ENCODE results near the gene CEACAM21.
A peak's percentile ranks its signal among the peaks of the same experiment; 100 is the strongest.

CEACAM21 gene

DNA sequence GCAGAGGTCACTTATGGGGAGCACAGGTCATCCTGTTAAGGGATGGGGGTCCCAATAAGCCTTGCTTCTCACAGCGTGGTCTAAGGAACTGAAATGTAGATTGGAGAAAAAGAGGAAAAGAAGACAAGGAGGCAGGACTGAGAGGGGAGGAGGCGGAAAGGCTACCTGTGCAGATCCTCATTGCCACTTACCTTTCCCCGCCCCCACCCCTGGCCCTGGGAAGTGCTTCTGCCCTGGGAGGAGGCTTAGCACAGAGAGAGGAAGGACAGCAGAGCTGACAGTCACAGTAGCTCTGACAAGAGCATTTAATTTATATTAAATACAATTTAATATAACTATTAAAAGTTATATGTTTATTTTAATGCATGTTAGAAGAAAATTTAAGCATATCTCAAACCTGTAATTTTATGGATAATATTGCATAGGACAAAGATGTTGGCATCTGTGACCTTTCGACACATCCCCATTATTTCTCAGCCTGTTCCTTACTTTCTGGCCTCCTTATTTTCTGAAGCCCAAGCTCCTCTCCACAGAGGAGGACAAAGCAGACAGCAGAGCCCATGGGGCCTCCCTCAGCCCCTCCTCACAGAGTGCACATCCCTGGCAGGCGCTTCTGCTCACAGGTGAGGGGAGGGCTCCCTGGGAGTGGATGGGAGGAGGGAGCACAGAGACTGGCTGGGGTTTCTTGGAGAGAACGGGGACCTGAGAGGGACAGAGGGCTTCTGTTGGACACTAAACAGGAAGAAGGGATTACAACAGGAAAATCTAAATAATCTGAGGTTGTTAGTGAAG is 23.4 kb downstream of the CEACAM21 start:
- no peak overlapping the region for H2AK5ac ChIP-seq (ENCODE audit: low read depth, low read length)
- no peak overlapping the region for H3K4me2 ChIP-seq (ENCODE audit: insufficient read depth, low read length, poor library complexity, severe bottlenecking)
- no peak overlapping the region for H3K4me3 ChIP-seq (ENCODE audit: low read length in 2 of 2)
- no peak overlapping the region for H2BK12ac ChIP-seq (ENCODE audit: low read length)
- WGBS, 2 donors (ENCODE audit: extremely low coverage in 2 of 2, insufficient read length in 2 of 2, insufficient replicate concordance in 1 of 2): no CpG with 5 or more reads among the region's 6 CpGs
- no peak overlapping the region for H4K91ac ChIP-seq (ENCODE audit: low read depth, low read length, poor library complexity)
- no peaks in the 10 kb centered on the region for H3K4me1 ChIP-seq (ENCODE audit: control insufficient read depth in 2 of 2, insufficient read depth in 1 of 2, low read depth in 1 of 2, low read length in 2 of 2)
- no peak overlapping the region for H4K8ac ChIP-seq (ENCODE audit: low read depth, low read length)
- peaks cover 2 to 34% (median 3%) of the 10 kb centered on the region in 3 experiments for H3K27me3 ChIP-seq (ENCODE audit: control insufficient read depth in 3 of 3, insufficient read depth in 3 of 3, low read depth in 1 of 3, low read length in 3 of 3)
- no peaks in the 10 kb centered on the region for H3K79me1 ChIP-seq (ENCODE audit: low read depth, low read length)
- H2AFZ ChIP-seq (ENCODE audit: low read length): no peak overlapping the region
- no peak overlapping the region for H3K14ac ChIP-seq (ENCODE audit: low read length)
- no peaks in the 10 kb centered on the region for H3K36me3 ChIP-seq (replicated peaks in 1 of 2; ENCODE audit: control insufficient read depth in 2 of 2, insufficient read depth in 2 of 2, low read length in 2 of 2)
- no peak overlapping the region for H3K18ac ChIP-seq (ENCODE audit: low read length)
- peaks cover 0 to 5% of the 10 kb centered on the region in 2 donors for H3K9me3 ChIP-seq (replicated peaks in 1 of 2; ENCODE audit: control insufficient read depth in 2 of 2, insufficient read depth in 1 of 2, low read depth in 1 of 2, low read length in 2 of 2)
- H2BK120ac ChIP-seq (ENCODE audit: low read depth, low read length): no peak overlapping the region
- H3K27ac ChIP-seq (replicated peaks; ENCODE audit: low read length): no peak overlapping the region
- H3K4ac ChIP-seq (ENCODE audit: low read length): no peak overlapping the region
- no peak overlapping the region for H2BK15ac ChIP-seq (ENCODE audit: low read length)
- no peak for DNase-seq (ENCODE audit: low spot score)
- no peak overlapping the region for H3K9ac ChIP-seq (ENCODE audit: low read depth, low read length, poor library complexity)
- no peak overlapping the region for H3K23ac ChIP-seq (ENCODE audit: low read depth, low read length, poor library complexity)
- H2BK5ac ChIP-seq (ENCODE audit: low read length): no peak overlapping the region

DNA sequence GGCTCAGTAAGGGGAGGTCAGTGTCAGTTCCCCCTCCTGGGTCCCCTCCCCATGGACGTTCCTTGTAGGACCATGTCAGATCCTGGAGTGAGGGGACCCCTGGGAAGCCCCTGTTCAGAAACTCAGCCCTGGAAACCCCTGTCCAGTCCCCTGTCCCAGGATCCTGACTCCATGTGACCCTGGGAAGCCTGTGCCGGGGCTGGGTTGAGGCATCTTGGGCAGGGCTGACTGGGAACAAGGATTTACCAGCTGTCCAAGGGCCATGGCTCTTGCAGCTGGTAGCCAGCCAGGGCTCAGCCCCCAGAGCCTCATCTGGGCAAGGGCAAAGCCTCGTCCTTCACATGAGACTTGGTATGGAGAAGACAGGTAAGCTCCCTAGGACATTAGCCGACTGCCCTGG is 25.8 kb downstream of the CEACAM21 start:
- H3K23ac ChIP-seq (ENCODE audit: low read depth, low read length, poor library complexity): no peak overlapping the region
- H3K27me3 ChIP-seq (ENCODE audit: control insufficient read depth in 3 of 3, insufficient read depth in 3 of 3, low read depth in 1 of 3, low read length in 3 of 3): peaks cover 0 to 51% (median 0%) of the 10 kb centered on the region in 3 experiments
- H3K18ac ChIP-seq (ENCODE audit: low read length): no peak overlapping the region
- no peak overlapping the region for H3K27ac ChIP-seq (replicated peaks; ENCODE audit: low read length)
- peaks cover 0 to 9% of the 10 kb centered on the region in 2 donors for H3K9me3 ChIP-seq (replicated peaks in 1 of 2; ENCODE audit: control insufficient read depth in 2 of 2, insufficient read depth in 1 of 2, low read depth in 1 of 2, low read length in 2 of 2)
- no peak for DNase-seq (ENCODE audit: low spot score)
- no peak overlapping the region for H3K4me2 ChIP-seq (ENCODE audit: insufficient read depth, low read length, poor library complexity, severe bottlenecking)
- H3K9ac ChIP-seq (ENCODE audit: low read depth, low read length, poor library complexity): no peak overlapping the region
- no peak overlapping the region for H3K4me3 ChIP-seq (ENCODE audit: low read length in 2 of 2)
- H2BK5ac ChIP-seq (ENCODE audit: low read length): no peak overlapping the region
- H2BK12ac ChIP-seq (ENCODE audit: low read length): no peak overlapping the region
- H3K4ac ChIP-seq (ENCODE audit: low read length): no peak overlapping the region
- H2AFZ ChIP-seq (ENCODE audit: low read length): no peak overlapping the region
- no peaks in the 10 kb centered on the region for H3K79me1 ChIP-seq (ENCODE audit: low read depth, low read length)
- no peaks in the 10 kb centered on the region for H3K36me3 ChIP-seq (replicated peaks in 1 of 2; ENCODE audit: control insufficient read depth in 2 of 2, insufficient read depth in 2 of 2, low read length in 2 of 2)
- H4K8ac ChIP-seq (ENCODE audit: low read depth, low read length): no peak overlapping the region
- H3K4me1 ChIP-seq (ENCODE audit: control insufficient read depth in 2 of 2, insufficient read depth in 1 of 2, low read depth in 1 of 2, low read length in 2 of 2): no peaks in the 10 kb centered on the region
- H4K91ac ChIP-seq (ENCODE audit: low read depth, low read length, poor library complexity): no peak overlapping the region
- H3K14ac ChIP-seq (ENCODE audit: low read length): no peak overlapping the region
- H2BK120ac ChIP-seq (ENCODE audit: low read depth, low read length): no peak overlapping the region
- no CpG with 5 or more reads among the region's 4 CpGs for WGBS, 2 donors (ENCODE audit: extremely low coverage in 2 of 2, insufficient read length in 2 of 2, insufficient replicate concordance in 1 of 2)
- no peak overlapping the region for H2BK15ac ChIP-seq (ENCODE audit: low read length)
- H2AK5ac ChIP-seq (ENCODE audit: low read depth, low read length): no peak overlapping the region

DNA sequence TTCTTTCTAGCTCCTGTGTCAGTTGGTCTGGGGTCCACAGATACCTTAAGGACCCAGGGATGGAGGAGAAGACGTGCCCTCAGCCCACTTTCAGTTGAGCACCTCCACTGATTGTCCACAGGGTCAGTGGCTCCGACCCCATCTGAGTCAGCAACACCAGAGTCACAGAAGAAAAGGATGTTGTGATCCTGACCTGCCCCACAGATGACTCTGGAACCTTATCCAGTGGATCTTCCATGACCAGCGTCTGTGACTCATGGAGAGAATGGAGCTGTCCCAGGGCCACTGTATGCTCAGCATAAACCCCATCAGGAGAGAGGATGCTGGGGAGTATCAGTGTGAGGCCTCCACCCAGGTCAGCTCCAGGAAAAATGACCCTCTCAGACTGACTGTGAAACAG is 28.9 kb downstream of the CEACAM21 start:
- Histone ChIP-seq H3K27ac (replicated peaks; ENCODE audit: low read length) (no peak overlapping the region), H2AK5ac (ENCODE audit: low read depth, low read length) (no peak overlapping the region), H3K18ac (ENCODE audit: low read length) (no peak overlapping the region), H3K4me2 (ENCODE audit: insufficient read depth, low read length, poor library complexity, severe bottlenecking) (no peak overlapping the region), H2BK5ac (ENCODE audit: low read length) (no peak overlapping the region), H3K36me3 (replicated peaks in 1 of 2; ENCODE audit: control insufficient read depth in 2 of 2, insufficient read depth in 2 of 2, low read length in 2 of 2) (no peaks in the 10 kb centered on the region), H3K9me3 (replicated peaks in 1 of 2; ENCODE audit: control insufficient read depth in 2 of 2, insufficient read depth in 1 of 2, low read depth in 1 of 2, low read length in 2 of 2) (peaks cover 0 to 9% of the 10 kb centered on the region in 2 donors), H3K4me3 (ENCODE audit: low read length in 2 of 2) (no peak overlapping the region), H3K14ac (ENCODE audit: low read length) (no peak overlapping the region), H4K8ac (ENCODE audit: low read depth, low read length) (no peak overlapping the region), H2AFZ (ENCODE audit: low read length) (no peak overlapping the region), H3K4me1 (ENCODE audit: control insufficient read depth in 2 of 2, insufficient read depth in 1 of 2, low read depth in 1 of 2, low read length in 2 of 2) (no peaks in the 10 kb centered on the region), H2BK12ac (ENCODE audit: low read length) (no peak overlapping the region), H3K9ac (ENCODE audit: low read depth, low read length, poor library complexity) (no peak overlapping the region), H3K79me1 (ENCODE audit: low read depth, low read length) (no peaks in the 10 kb centered on the region), H2BK15ac (ENCODE audit: low read length) (no peak overlapping the region), H3K4ac (ENCODE audit: low read length) (no peak overlapping the region), H3K27me3 (ENCODE audit: control insufficient read depth in 3 of 3, insufficient read depth in 3 of 3, low read depth in 1 of 3, low read length in 3 of 3) (peaks cover 0 to 70% (median 0%) of the 10 kb centered on the region in 3 experiments), H3K23ac (ENCODE audit: low read depth, low read length, poor library complexity) (no peak overlapping the region), H2BK120ac (ENCODE audit: low read depth, low read length) (no peak overlapping the region), H4K91ac (ENCODE audit: low read depth, low read length, poor library complexity) (no peak overlapping the region)
- DNase-seq (ENCODE audit: low spot score): no peak
- WGBS, 2 donors (ENCODE audit: extremely low coverage in 2 of 2, insufficient read length in 2 of 2, insufficient replicate concordance in 1 of 2): no CpG with 5 or more reads among the region's 3 CpGs

DNA sequence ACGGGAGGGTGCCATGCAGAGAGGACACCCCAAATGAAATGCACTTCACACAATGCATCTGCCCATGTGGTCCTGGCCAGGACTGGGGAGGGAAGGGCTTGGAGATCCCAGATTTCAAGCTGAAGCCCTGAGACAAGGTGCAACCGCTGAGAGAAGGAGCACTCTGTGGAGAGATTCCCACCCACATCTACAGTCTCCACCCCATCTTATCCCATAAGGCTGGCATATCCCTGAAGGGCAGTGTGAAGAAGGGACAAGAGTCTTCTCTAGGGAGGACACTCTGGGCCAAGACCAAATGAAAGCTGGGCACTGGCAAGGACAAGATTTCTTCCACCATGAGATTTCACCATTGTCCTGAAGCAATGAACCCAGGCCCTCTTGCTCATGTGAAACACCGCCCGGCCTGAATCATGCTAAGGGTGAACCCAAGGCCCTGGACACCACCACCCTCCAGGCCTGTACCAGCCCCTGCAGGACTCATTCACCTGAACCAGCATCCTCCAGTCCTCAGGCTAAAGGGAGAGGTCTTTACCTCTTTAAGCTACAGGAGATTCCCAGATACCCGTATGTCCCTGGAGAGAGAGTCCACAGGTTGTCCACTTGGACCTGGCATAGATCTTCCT is 30.4 kb downstream of the CEACAM21 start:
- Histone ChIP-seq H3K36me3 (replicated peaks in 1 of 2; ENCODE audit: control insufficient read depth in 2 of 2, insufficient read depth in 2 of 2, low read length in 2 of 2) (no peaks in the 10 kb centered on the region), H2BK120ac (ENCODE audit: low read depth, low read length) (no peak overlapping the region), H3K9me3 (replicated peaks in 1 of 2; ENCODE audit: control insufficient read depth in 2 of 2, insufficient read depth in 1 of 2, low read depth in 1 of 2, low read length in 2 of 2) (peaks cover 0 to 10% of the 10 kb centered on the region in 2 donors), H2AK5ac (ENCODE audit: low read depth, low read length) (no peak overlapping the region), H3K27ac (replicated peaks; ENCODE audit: low read length) (no peak overlapping the region), H3K4me2 (ENCODE audit: insufficient read depth, low read length, poor library complexity, severe bottlenecking) (no peak overlapping the region), H3K23ac (ENCODE audit: low read depth, low read length, poor library complexity) (no peak overlapping the region), H3K9ac (ENCODE audit: low read depth, low read length, poor library complexity) (no peak overlapping the region), H3K4me3 (ENCODE audit: low read length in 2 of 2) (peak overlapping the region in 1 of 2 donors; percentile 32), H3K14ac (ENCODE audit: low read length) (no peak overlapping the region), H2BK15ac (ENCODE audit: low read length) (no peak overlapping the region), H4K91ac (ENCODE audit: low read depth, low read length, poor library complexity) (no peak overlapping the region), H4K8ac (ENCODE audit: low read depth, low read length) (no peak overlapping the region), H2BK12ac (ENCODE audit: low read length) (no peak overlapping the region), H3K4me1 (ENCODE audit: control insufficient read depth in 2 of 2, insufficient read depth in 1 of 2, low read depth in 1 of 2, low read length in 2 of 2) (no peaks in the 10 kb centered on the region), H2BK5ac (ENCODE audit: low read length) (no peak overlapping the region), H3K79me1 (ENCODE audit: low read depth, low read length) (no peaks in the 10 kb centered on the region), H3K18ac (ENCODE audit: low read length) (no peak overlapping the region), H3K27me3 (ENCODE audit: control insufficient read depth in 3 of 3, insufficient read depth in 3 of 3, low read depth in 1 of 3, low read length in 3 of 3) (peaks cover 0 to 67% (median 0%) of the 10 kb centered on the region in 3 experiments), H3K4ac (ENCODE audit: low read length) (no peak overlapping the region), H2AFZ (ENCODE audit: low read length) (no peak overlapping the region)
- no peak for DNase-seq (ENCODE audit: low spot score)
- WGBS, 2 donors (ENCODE audit: extremely low coverage in 2 of 2, insufficient read length in 2 of 2, insufficient replicate concordance in 1 of 2): no CpG with 5 or more reads among the region's 5 CpGs

Measured in neuronal stem cell (in vitro differentiated cells).